PC-3 (cell line): Measurements from ENCODE around the gene DMD.

Experiments used
- EZH2 ChIP-seq: fragments of 300-600 bp; sonication (generic); IDR thresholded peaks from one replicate; pipeline ENCODE4 v1.6.1; 2017; ENCODE audit warnings: antibody characterized with exemption, mild to moderate bottlenecking, low read length; ENCODE audit not compliant: unreplicated experiment
- EZH2phosphoT487 ChIP-seq: fragments of 300-600 bp; sonication (generic); IDR thresholded peaks from 2 replicates; pipeline ENCODE4 v1.6.1; 2018; ENCODE audit warnings: mild to moderate bottlenecking, antibody characterized with exemption, low read length, borderline replicate concordance
- TF ChIP-seq, protein P1 (sequence below): fragments of 300-600 bp; sonication (generic); conservative IDR thresholded peaks from 2 replicates; pipeline ENCODE4 v1.5.1; 2017; ENCODE audit warnings: antibody characterized with exemption, low read depth, mild to moderate bottlenecking, low read length

DNA sequence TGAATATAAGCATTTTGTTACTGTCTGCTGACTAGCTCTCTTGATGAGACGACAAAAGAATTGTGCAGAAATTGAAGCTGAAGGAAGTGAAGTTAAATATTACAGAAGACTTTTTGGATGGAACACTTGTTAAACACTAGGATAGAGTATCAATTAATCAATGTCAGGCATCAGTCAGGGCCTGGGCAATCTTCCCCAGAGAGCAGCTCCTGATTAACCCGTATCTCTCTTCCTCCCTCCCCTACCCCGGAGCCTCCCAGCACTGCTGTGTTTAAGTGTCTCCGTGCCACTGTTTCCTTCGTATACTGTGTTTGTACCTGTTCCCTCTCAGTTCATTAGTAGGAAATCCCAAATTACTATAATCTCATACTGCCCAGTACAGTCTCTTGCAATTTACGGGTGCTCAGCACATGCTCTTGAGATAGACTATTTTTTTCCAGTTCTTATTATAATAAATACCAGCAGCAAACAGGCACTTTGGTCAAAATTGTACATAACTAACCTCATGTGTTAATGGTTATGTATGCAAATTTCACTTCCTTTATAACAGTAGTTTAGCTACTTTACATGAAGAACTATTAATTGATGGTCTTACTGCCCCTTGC is 1373.8 kb downstream of the DMD start:
- TF ChIP-seq, protein P1, sequence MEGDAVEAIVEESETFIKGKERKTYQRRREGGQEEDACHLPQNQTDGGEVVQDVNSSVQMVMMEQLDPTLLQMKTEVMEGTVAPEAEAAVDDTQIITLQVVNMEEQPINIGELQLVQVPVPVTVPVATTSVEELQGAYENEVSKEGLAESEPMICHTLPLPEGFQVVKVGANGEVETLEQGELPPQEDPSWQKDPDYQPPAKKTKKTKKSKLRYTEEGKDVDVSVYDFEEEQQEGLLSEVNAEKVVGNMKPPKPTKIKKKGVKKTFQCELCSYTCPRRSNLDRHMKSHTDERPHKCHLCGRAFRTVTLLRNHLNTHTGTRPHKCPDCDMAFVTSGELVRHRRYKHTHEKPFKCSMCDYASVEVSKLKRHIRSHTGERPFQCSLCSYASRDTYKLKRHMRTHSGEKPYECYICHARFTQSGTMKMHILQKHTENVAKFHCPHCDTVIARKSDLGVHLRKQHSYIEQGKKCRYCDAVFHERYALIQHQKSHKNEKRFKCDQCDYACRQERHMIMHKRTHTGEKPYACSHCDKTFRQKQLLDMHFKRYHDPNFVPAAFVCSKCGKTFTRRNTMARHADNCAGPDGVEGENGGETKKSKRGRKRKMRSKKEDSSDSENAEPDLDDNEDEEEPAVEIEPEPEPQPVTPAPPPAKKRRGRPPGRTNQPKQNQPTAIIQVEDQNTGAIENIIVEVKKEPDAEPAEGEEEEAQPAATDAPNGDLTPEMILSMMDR = no peak
- TF ChIP-seq EZH2 = no peak
- no peak for TF ChIP-seq EZH2phosphoT487
